Occipital lobe (tissue), 3 donors: ENCODE measurements around the gene TBXT. TPM values are rescaled to one million over a fixed set of nuclear protein-coding genes. Genes with fewer than 3 reads are reported as not detected.

ENCODE experiments used
- DNase-seq: peaks from one replicate; lab custom pipeline; 2025; lab: John Stamatoyannopoulos, UW
- small RNA-seq: library from RNA; depleted of rRNA; stranded (forward); fragments of <200 nt; gene quantifications from one replicate; pipeline ENCODE3, GENCODE V24; 2014
- total RNA-seq: library from RNA; depleted of rRNA; stranded (reverse); fragments of >200 nt; gene quantifications from one replicate; pipeline ENCODE4 v1.2.3, GENCODE V29; 2014

Gene TBXT
- total RNA-seq, 1 donor from 2014 or later = not detected

GRCh38 chr6:166119116-166119911 is 48.3 kb downstream of the TBXT start:
- DNase-seq = no peak

GRCh38 chr6:166115609-166116008 is 52.0 kb downstream of the TBXT start:
- DNase-seq = no peak

- DNase-seq = peak; percentile 32
Observed at GRCh38 chr6:166112580-166112979, 55.1 kb downstream of the TBXT start.

- DNase-seq = no peak
Observed at GRCh38 chr6:166109608-166110007, 58.0 kb downstream of the TBXT start.

Small RNA genes within 50 kb of the gene (small RNA-seq; reads per million reads assigned to genes)
- gene RNU6-153P = not detected

Other genes with a start within 250 kb of the TBXT start
- 0.47 TPM for gene PRR18, start 140.5 kb upstream of the TBXT start, total RNA-seq
- gene SFT2D1, start 174.7 kb upstream of the TBXT start, total RNA-seq = 24.2 TPM
- gene MPC1, start 215.1 kb upstream of the TBXT start, total RNA-seq = 57.7 TPM